Mucosa of stomach (tissue), 1 donor: ENCODE data around the gene CHAD.

Experiments used
- H3K27me3 ChIP-seq: one replicate; pipeline ENCODE4 v1.7.0; 2013; ENCODE audit warnings: mild to moderate bottlenecking, low read length; ENCODE audit not compliant: control insufficient read depth, insufficient read depth
- H3K36me3 ChIP-seq: one replicate; pipeline ENCODE4 v1.7.0; 2013; ENCODE audit warnings: low read length; ENCODE audit not compliant: control insufficient read depth, insufficient read depth
- H3K4me1 ChIP-seq: one replicate; pipeline ENCODE4 v1.7.0; 2013; ENCODE audit warnings: mild to moderate bottlenecking, low read length; ENCODE audit not compliant: control insufficient read depth, insufficient read depth
- H3K4me3 ChIP-seq: one replicate; pipeline ENCODE4 v1.7.0; 2013; ENCODE audit warnings: low read length
- H3K9ac ChIP-seq: one replicate; pipeline ENCODE4 v1.7.0; 2013; ENCODE audit warnings: mild to moderate bottlenecking, low read length, moderate library complexity
- H3K9me3 ChIP-seq: one replicate; pipeline ENCODE4 v1.7.0; 2013; ENCODE audit warnings: mild to moderate bottlenecking, low read length, moderate library complexity; ENCODE audit not compliant: control insufficient read depth
- donor health status: Pancreatic carcinoma.

The CHAD gene

GRCh38 chr17:50444841-50445715, 23.6 kb downstream of the CHAD start:
- no peaks in the 10 kb centered on the region for H3K36me3 ChIP-seq
- H3K4me1 ChIP-seq, result peaks cover 68% of the 10 kb centered on the region
- H3K9ac ChIP-seq, result no peak overlapping the region
- H3K9me3 ChIP-seq, result no peaks in the 10 kb centered on the region
- H3K4me3 ChIP-seq, result no peak overlapping the region
- no peaks in the 10 kb centered on the region for H3K27me3 ChIP-seq

DNA sequence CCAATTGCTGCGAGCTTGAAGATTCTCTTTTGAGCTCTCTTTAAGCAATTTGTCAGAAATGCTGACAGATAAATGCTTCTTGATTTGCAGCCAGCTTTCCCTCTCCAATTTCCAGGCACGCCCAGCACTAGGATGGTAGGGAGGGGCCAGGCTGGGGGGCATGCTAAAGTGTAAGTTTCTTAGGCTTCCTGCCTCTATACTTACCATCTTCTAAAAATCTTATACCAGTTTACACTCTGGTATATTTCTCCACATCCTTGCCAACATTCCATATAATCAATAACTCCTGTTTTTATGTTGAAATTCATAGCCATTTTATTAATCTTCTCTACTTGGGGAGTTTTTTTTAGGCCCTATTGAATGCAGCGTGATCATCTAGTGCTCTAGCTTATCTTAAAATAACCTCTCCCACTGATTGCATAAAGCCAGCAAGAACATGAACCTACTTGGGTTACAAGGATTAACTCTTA, 25.1 kb downstream of the CHAD start:
- Histone ChIP-seq H3K9ac (no peak overlapping the region), H3K36me3 (no peaks in the 10 kb centered on the region), H3K27me3 (no peaks in the 10 kb centered on the region), H3K4me1 (peaks cover 74% of the 10 kb centered on the region), H3K9me3 (no peaks in the 10 kb centered on the region), H3K4me3 (no peak overlapping the region)

GRCh38 chr17:50440838-50441829, 27.5 kb downstream of the CHAD start:
- no peaks in the 10 kb centered on the region for H3K36me3 ChIP-seq
- H3K4me3 ChIP-seq, result no peak overlapping the region
- H3K9ac ChIP-seq, result peak overlapping the region; percentile 29
- H3K27me3 ChIP-seq, result no peaks in the 10 kb centered on the region
- H3K4me1 ChIP-seq, result peaks cover 54% of the 10 kb centered on the region
- H3K9me3 ChIP-seq, result no peaks in the 10 kb centered on the region

DNA sequence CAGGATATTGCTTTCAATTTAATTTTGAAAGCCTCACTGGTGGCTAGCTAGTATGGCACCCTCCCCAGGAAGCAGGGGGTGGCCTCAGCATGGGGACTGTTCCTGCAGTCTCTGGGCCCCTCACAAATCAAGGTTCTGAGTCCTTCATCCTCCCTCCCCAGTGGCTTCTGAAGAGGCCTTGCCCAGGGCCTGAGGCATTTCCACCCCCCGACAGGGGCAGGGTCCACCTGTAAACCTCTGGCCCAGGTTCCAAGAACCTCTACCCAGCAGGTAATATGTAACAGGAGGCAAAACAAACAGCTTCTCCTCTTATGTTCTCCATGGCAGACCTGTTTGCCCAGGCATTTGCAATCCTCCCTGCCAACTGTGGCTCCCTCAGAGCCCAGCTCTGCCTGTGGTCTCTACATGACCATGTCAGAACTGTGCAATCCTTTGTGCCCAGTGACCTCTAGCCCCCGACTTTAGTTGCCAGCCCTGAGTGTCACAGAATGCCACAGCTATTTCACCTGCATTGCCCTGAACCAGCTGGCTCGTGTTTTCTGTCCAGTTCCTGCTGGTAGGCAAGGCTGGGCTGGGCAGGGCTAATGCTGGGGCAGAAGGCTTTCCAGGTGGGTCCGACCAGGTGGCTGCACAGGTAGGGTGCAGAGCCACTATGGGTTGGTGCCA, 28.4 kb downstream of the CHAD start:
- Histone ChIP-seq H3K4me3 (no peak overlapping the region), H3K27me3 (no peaks in the 10 kb centered on the region), H3K9me3 (no peaks in the 10 kb centered on the region), H3K4me1 (peaks cover 48% of the 10 kb centered on the region), H3K9ac (peak overlapping the region; percentile 29), H3K36me3 (no peaks in the 10 kb centered on the region)

GRCh38 chr17:50439008-50439407, 29.7 kb downstream of the CHAD start:
- H3K4me3 ChIP-seq, result no peak overlapping the region
- no peaks in the 10 kb centered on the region for H3K9me3 ChIP-seq
- no peak overlapping the region for H3K9ac ChIP-seq
- H3K27me3 ChIP-seq, result no peaks in the 10 kb centered on the region
- H3K4me1 ChIP-seq, result peaks cover 39% of the 10 kb centered on the region
- no peaks in the 10 kb centered on the region for H3K36me3 ChIP-seq

GRCh38 chr17:50437409-50437808, 31.3 kb downstream of the CHAD start:
- H3K27me3 ChIP-seq, result no peaks in the 10 kb centered on the region
- H3K4me3 ChIP-seq, result no peak overlapping the region
- H3K9me3 ChIP-seq, result no peaks in the 10 kb centered on the region
- no peak overlapping the region for H3K9ac ChIP-seq
- H3K4me1 ChIP-seq, result peaks cover 24% of the 10 kb centered on the region
- no peaks in the 10 kb centered on the region for H3K36me3 ChIP-seq

DNA sequence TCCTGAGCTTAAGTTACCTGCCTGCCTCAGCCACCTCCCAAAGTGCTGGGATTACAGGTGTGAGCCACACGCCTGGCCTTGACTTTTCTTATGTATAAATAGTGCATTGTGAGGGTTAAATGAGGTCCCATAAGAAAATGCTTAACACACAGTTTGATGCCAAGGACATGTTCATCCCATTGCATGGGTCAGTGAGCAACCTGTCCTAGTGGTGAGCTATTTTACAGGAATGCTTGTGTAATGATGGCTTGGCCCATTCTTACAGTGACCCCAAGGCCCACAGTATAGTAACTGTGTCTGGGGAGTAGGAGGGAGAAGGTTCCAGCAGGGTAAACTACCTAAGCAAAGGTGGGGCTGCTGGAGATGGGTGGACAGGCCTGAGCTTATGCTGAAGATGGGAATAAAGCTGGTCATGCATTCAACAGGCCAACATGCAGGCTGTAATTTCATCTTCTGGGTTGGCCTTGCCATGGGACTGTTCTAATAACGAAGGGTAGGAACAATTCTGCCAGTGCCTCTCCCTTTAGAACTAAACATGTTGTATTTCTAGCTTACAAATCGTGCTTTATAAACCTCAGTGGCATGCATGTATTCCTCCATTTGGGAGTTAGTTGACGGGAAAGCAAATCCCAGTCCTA, 36.4 kb downstream of the CHAD start:
- Histone ChIP-seq H3K36me3 (no peaks in the 10 kb centered on the region), H3K27me3 (no peaks in the 10 kb centered on the region), H3K4me1 (peaks cover 26% of the 10 kb centered on the region), H3K9me3 (no peaks in the 10 kb centered on the region), H3K4me3 (no peak overlapping the region), H3K9ac (no peak overlapping the region)

- H3K27me3 ChIP-seq, result no peaks in the 10 kb centered on the region
- no peaks in the 10 kb centered on the region for H3K9me3 ChIP-seq
- H3K36me3 ChIP-seq, result no peaks in the 10 kb centered on the region
- H3K4me3 ChIP-seq, result no peak overlapping the region
- peaks cover 36% of the 10 kb centered on the region for H3K4me1 ChIP-seq
- no peak overlapping the region for H3K9ac ChIP-seq
Measured at GRCh38 chr17:50430821-50431618, 37.7 kb downstream of the CHAD start.

GRCh38 chr17:50429793-50430192, 38.9 kb downstream of the CHAD start:
- Histone ChIP-seq H3K4me1 (peaks cover 46% of the 10 kb centered on the region), H3K27me3 (no peaks in the 10 kb centered on the region), H3K4me3 (no peak overlapping the region), H3K9ac (no peak overlapping the region), H3K36me3 (no peaks in the 10 kb centered on the region), H3K9me3 (no peaks in the 10 kb centered on the region)

DNA sequence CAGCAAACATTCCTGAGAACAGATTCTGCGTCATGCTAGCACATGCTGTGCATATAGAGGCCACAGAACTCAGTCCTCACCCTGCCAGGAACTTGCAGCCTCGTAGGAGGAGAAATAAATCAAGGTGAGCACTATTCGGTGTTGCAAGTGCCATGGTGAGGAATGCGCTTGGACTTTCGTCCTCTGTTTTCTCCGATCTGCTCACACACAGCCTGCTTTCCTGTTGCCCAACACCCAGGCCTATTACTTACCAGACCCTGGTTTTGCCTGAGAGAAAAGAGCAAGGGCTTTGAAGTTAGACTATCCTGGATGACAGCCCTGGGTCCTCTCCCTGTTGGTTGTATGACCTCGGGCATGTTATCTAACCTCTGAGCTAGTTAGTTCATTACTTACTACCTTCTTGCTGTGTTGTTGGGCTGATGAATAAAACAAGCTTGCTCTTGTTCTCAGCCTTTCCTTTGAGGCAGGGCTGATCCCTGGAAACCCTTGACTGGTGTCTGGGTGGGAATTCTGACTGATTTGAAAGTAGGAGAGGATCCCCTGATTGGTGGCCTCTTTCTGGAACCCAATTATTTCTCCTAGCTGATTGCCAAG, 39.8 kb downstream of the CHAD start:
- H3K4me3 ChIP-seq, result no peak overlapping the region
- H3K27me3 ChIP-seq, result no peaks in the 10 kb centered on the region
- H3K9ac ChIP-seq, result peak overlapping the region; percentile 41
- no peaks in the 10 kb centered on the region for H3K9me3 ChIP-seq
- no peaks in the 10 kb centered on the region for H3K36me3 ChIP-seq
- peaks cover 55% of the 10 kb centered on the region for H3K4me1 ChIP-seq
